GM20000 (cell line): ENCODE results near the gene CUL7.

Experiments
- DNase-seq: peaks from one replicate; pipeline ENCODE4 v3.0.0; 2012; ENCODE audit warnings: low spot score
- TF ChIP-seq, protein P1 (sequence below): IDR thresholded peaks from 2 replicates; pipeline ENCODE4 v1.5.1; 2012; ENCODE audit warnings: mild to moderate bottlenecking, control low read depth; ENCODE audit errors: extremely low read depth, missing control alignments

The CUL7 gene

GRCh38 chr6:43093436-43094289, 40.0 kb upstream of the CUL7 start:
- DNase-seq = no peak
- TF ChIP-seq, protein P1, sequence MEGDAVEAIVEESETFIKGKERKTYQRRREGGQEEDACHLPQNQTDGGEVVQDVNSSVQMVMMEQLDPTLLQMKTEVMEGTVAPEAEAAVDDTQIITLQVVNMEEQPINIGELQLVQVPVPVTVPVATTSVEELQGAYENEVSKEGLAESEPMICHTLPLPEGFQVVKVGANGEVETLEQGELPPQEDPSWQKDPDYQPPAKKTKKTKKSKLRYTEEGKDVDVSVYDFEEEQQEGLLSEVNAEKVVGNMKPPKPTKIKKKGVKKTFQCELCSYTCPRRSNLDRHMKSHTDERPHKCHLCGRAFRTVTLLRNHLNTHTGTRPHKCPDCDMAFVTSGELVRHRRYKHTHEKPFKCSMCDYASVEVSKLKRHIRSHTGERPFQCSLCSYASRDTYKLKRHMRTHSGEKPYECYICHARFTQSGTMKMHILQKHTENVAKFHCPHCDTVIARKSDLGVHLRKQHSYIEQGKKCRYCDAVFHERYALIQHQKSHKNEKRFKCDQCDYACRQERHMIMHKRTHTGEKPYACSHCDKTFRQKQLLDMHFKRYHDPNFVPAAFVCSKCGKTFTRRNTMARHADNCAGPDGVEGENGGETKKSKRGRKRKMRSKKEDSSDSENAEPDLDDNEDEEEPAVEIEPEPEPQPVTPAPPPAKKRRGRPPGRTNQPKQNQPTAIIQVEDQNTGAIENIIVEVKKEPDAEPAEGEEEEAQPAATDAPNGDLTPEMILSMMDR = no peak

- no peak for DNase-seq
- TF ChIP-seq, protein P1 = no peak
Measured at GRCh38 chr6:43092635-43093034, 39.0 kb upstream of the CUL7 start.

DNA sequence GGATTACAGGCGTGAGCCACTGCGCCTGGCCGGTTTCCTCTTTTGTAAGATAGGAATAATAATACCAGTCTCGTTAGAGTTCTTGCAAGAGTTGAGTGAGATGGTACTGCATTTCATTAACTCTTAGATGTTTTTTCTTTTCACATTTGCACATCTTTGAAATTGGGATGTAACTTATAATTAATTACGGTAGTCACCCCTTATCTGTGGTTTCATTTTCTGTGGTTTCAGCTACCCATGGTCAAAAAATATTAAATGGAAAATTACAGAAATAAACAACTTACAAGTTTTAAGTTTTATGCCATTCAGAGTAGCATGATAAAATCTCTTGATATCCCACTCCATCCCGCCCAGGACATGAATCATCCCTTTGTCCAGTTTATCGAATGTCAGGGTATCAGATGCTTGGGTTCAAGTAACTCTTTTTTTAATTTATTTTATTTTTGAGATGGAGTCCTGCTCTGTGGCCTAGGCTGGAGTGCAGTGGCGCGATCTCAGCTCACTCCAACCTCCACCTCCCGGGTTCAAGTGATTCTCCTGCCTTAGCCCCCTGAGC, 37.9 kb upstream of the CUL7 start:
- TF ChIP-seq, protein P1 = no peak
- no peak for DNase-seq

DNA sequence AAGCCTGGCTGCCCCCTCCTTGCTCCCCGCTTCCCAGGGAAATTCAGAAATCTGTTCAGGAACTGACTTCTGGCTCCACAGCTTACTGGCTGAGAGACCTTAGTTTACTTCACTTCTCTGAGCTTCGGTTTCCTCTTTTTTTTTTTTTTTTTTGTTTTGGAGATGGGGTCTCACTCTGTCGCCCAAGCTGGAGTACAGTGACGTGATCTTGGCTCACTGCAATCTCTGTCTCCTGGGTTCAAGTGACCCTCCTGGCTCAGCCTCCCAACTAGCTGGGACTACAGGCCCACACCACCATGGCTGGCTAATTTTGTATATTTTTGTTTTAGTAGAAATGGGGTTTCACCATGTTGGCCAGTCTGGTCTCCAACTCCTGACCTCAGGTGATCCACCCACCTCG, 37.4 kb upstream of the CUL7 start:
- TF ChIP-seq, protein P1 = no peak
- no peak for DNase-seq

DNA sequence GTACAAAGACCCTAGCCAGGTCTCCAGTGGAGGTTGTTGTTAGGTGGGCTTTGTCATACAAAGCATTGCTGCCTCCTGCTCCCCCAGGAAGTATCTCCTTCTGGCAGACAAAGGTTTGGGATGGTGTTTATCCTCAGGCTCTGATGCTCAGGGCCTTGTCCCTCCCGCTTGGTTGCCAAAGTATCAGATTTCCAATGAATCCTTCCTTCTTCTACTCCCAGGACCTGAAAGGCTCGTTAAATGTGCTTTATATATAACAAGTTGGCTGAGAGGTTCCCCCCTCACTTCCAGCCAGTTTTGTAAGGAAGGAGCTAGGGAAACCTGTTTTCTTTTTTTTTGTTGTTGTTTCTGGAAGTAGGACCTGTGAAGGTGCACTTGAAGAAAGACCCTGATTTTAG, 36.9 kb upstream of the CUL7 start:
- TF ChIP-seq, protein P1 = no peak

GRCh38 chr6:43089874-43090558, 36.4 kb upstream of the CUL7 start:
- TF ChIP-seq, protein P1 = no peak
- no peak for DNase-seq

More for the DNA sequence above, 36.9 kb upstream of the CUL7 start:
- no peak for DNase-seq

DNA sequence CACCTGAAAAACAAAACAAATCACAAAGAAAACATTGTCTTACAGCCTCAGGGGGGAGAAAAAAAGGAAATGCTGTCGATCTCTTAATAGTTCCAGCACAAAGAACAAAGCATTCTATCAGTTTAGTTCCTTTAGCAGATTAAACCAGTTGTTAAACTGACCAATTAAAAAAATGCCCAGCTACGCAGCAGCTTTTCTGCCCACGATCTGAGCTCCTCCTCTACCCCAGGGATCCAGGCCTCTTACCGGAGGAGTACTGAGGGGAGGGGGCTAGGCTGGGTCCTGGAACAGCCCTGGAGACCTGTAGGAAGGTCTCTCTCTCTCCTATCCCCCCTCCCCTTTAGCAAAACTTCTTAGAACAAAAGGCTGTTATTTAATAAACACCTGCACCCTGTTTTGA, 35.8 kb upstream of the CUL7 start:
- TF ChIP-seq, protein P1 = no peak
- no peak for DNase-seq
